SK-N-SH (cell line): ENCODE data around the gene PARP1. TPM values are rescaled to one million over a fixed set of nuclear protein-coding genes. Genes with fewer than 3 reads are reported as not detected.

Experiments used
- CTCF ChIA-PET: fragments of 300-600, 350-600 bp; formaldehyde crosslinking; extraction: SDS; loops from one replicate; lab custom pipeline; 2021; lab: Yijun Ruan, JAX
- POLR2A ChIA-PET: fragments of 350-600 bp; sonication (Branson Sonifier 250); formaldehyde crosslinking; extraction: SDS; loops from one replicate; lab custom pipeline; 2020; ENCODE audit warnings: antibody characterized with exemption, inconsistent platforms; lab: Yijun Ruan, JAX
- DNase-seq: peaks from one replicate; pipeline ENCODE4 v3.0.0; 2012
- H2AFZ ChIP-seq: fragments of 200-600 bp; sonication (generic); 2 replicates; pipeline ENCODE4 v1.8.1; 2016; ENCODE audit warnings: antibody characterized with exemption, mild to moderate bottlenecking, low read depth
- H3F3A ChIP-seq: fragments of 200-600 bp; sonication (generic); replicated peaks from 2 replicates; pipeline ENCODE3; 2016; ENCODE audit warnings: antibody characterized with exemption, mild to moderate bottlenecking; ENCODE audit not compliant: insufficient read depth
- H3K27ac ChIP-seq, 2 experiments: fragments of 200-500 bp in 1 of 2; fragments of 200-600 bp in 1 of 2; sonication (Bioruptor generic) in 1 of 2; sonication (generic), shearing (Covaris generic) in 1 of 2; 2 replicates each; pipeline versions ENCODE4 v1.5.1 to v1.6.1; 2014 to 2016; ENCODE audit warnings: low read depth in 2 of 2, inconsistent platforms in 1 of 2, low read length in 1 of 2, mild to moderate bottlenecking in 1 of 2, mixed read lengths in 1 of 2
- H3K27me3 ChIP-seq: fragments of 200-600 bp; sonication (generic), shearing (Covaris generic); 2 replicates; pipeline ENCODE4 v1.6.1; 2016; ENCODE audit warnings: mixed run types; ENCODE audit not compliant: insufficient read depth
- H3K36me3 ChIP-seq, 2 experiments: fragments of 200-500 bp in 1 of 2; fragments of 200-600 bp in 1 of 2; sonication (Bioruptor generic) in 1 of 2; sonication (generic) in 1 of 2; replicated peaks in 1 of 2; 2 replicates each; pipeline versions ENCODE3 to v1.5.1; 2014 to 2016; ENCODE audit warnings: low read length in 1 of 2, mild to moderate bottlenecking in 1 of 2; ENCODE audit not compliant: insufficient read depth in 2 of 2, control insufficient read depth in 1 of 2
- H3K4me1 ChIP-seq, 2 experiments: fragments of 200-500 bp in 1 of 2; fragments of 200-600 bp in 1 of 2; sonication (Bioruptor generic) in 1 of 2; sonication (generic), shearing (Covaris generic) in 1 of 2; 2 replicates each; pipeline versions ENCODE4 v1.5.1 to v1.6.1; 2014 to 2016; ENCODE audit warnings: low read depth in 1 of 2, low read length in 1 of 2, mixed run types in 1 of 2; ENCODE audit not compliant: insufficient read depth in 2 of 2, control insufficient read depth in 1 of 2
- H3K4me2 ChIP-seq: fragments of 200-600 bp; sonication (generic), shearing (Covaris generic); 2 replicates; pipeline ENCODE4 v1.6.1; 2017; ENCODE audit warnings: mixed run types
- H3K4me3 ChIP-seq, 2 experiments: fragments of 200-500 bp in 1 of 2; fragments of 200-600 bp in 1 of 2; sonication (Bioruptor generic) in 1 of 2; sonication (generic), shearing (Covaris generic) in 1 of 2; 2 replicates each; pipeline versions ENCODE4 v1.5.1 to v1.8.1; 2014 to 2016; ENCODE audit warnings: low read depth in 2 of 2, inconsistent platforms in 1 of 2, low read length in 1 of 2, mild to moderate bottlenecking in 1 of 2, mixed read lengths in 1 of 2, moderate library complexity in 1 of 2
- H3K79me2 ChIP-seq: fragments of 200-600 bp; sonication (generic); 2 replicates; pipeline ENCODE4 v1.8.1; 2017; ENCODE audit warnings: mild to moderate bottlenecking; ENCODE audit not compliant: insufficient read depth
- H3K9ac ChIP-seq: fragments of 200-600 bp; sonication (generic); 2 replicates; pipeline ENCODE4 v1.6.1; 2017; ENCODE audit warnings: mixed run types
- H3K9me2 ChIP-seq: fragments of 200-600 bp; sonication (generic); 2 replicates; pipeline ENCODE4 v1.6.1; 2017; ENCODE audit warnings: mixed run types
- H3K9me3 ChIP-seq: fragments of 200-600 bp; sonication (generic); 2 replicates; pipeline ENCODE4 v1.6.1; 2017; ENCODE audit warnings: mixed run types, mild to moderate bottlenecking, moderate library complexity
- H4K20me1 ChIP-seq: fragments of 200-600 bp; sonication (generic); 2 replicates; pipeline ENCODE4 v1.6.1; 2017; ENCODE audit warnings: mild to moderate bottlenecking, mixed run types; ENCODE audit not compliant: insufficient read depth
- FOXJ3 ChIP-seq: sonication (generic); formaldehyde crosslinking; IDR thresholded peaks from 2 replicates; pipeline ENCODE4 v1.5.1; 2020; ENCODE audit warnings: mild to moderate bottlenecking, missing genetic modification reagents
- TAF1 ChIP-seq: IDR thresholded peaks from 2 replicates; pipeline ENCODE4 v1.6.1; 2012; ENCODE audit warnings: low read depth, mild to moderate bottlenecking, low read length, moderate library complexity, borderline replicate concordance
- WGBS: methylation state at CpG from one replicate; pipeline ENCODE4 v1.1.6; 2017; ENCODE audit warnings: low lambda C conversion rate; 5-methylcytosine and 5-hydroxymethylcytosine counted together
- polyA plus RNA-seq, 3 experiments: library from polyadenylated mRNA; depleted of rRNA; stranded (reverse); fragments of >200 nt; gene quantifications; 2 replicates each; pipeline ENCODE4 v1.2.3, GENCODE V29; 2012

PARP1 gene
- polyA plus RNA-seq, 1 of the 3 experiments (the other 2 are of a cell fraction), result 239 TPM

DNA sequence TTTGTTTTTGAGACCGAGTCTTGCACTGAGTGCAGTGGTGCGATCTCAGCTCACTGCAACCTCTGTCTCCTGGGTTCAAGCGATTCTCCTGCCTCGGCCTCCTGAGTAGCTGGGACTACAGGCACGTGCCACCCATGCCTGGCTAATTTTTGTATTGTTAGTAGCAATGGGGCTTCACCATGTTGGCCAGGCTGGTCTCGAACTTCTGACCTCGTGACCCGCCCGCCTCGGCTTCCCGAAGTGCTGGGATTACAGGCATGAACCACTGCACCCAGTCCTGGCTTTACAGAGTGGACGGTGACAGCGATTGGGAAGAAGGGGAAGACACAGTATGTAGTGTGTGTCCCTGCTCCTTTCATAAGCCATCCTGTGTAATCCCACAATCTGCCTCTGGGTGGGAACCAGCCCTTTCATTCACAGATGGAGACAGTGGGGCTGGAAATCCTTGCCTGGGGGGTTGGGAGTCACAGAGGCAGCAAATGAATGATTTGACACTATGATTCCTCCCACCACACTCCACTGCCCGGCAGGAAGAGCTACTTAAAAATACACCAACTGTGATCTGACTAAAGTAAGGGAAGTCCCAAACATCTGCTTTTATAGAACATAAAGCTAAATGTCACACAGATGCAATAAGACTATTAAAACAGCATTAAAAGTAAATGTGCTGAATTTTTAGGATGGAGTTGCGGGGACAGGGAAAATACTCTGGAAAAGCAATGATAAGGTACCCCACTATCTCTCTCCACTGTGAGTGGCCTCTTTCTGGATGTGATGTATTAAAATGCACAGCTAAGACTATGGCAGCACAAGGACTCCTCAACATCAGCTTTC, 4.5 kb downstream of the PARP1 start (continued):
- no peak for TF ChIP-seq TAF1

GRCh38 chr1:226402739-226403165, 5.1 kb downstream of the PARP1 start:
- H3K4me3 ChIP-seq, result no peak overlapping the region
- CTCF ChIA-PET, result interaction anchor here (0.9 to 2.7 kb wide), 5 partner anchors 13 to 277 kb away, joined by 3 to 10 read pairs (median 4); no protein-coding TSS in a partner anchor
- H4K20me1 ChIP-seq, result peaks cover 41% of the 10 kb centered on the region
- H3K4me1 ChIP-seq, result peaks cover 21 to 29% of the 10 kb centered on the region in 2 experiments; a peak in 3 of 4 replicates
- no peak overlapping the region for H3K27ac ChIP-seq
- no peak overlapping the region for H3K9ac ChIP-seq
- 98% methylated on average over 4 of the region's 4 CpGs for WGBS
- H3F3A ChIP-seq, result peaks cover 5% of the 10 kb centered on the region
- no peak overlapping the region for H3K4me2 ChIP-seq
- no peaks in the 10 kb centered on the region for H3K9me2 ChIP-seq
- H3K9me3 ChIP-seq, result no peaks in the 10 kb centered on the region
- peaks cover 84% of the 10 kb centered on the region for H3K79me2 ChIP-seq
- H2AFZ ChIP-seq, result no peak overlapping the region
- peaks cover 16 to 24% of the 10 kb centered on the region in 2 experiments for H3K36me3 ChIP-seq
- POLR2A ChIA-PET, result no interaction called here
- no peak for TF ChIP-seq FOXJ3 (CRISPR knock-in tag)
- no peaks in the 10 kb centered on the region for H3K27me3 ChIP-seq
- DNase-seq, result no peak

DNA sequence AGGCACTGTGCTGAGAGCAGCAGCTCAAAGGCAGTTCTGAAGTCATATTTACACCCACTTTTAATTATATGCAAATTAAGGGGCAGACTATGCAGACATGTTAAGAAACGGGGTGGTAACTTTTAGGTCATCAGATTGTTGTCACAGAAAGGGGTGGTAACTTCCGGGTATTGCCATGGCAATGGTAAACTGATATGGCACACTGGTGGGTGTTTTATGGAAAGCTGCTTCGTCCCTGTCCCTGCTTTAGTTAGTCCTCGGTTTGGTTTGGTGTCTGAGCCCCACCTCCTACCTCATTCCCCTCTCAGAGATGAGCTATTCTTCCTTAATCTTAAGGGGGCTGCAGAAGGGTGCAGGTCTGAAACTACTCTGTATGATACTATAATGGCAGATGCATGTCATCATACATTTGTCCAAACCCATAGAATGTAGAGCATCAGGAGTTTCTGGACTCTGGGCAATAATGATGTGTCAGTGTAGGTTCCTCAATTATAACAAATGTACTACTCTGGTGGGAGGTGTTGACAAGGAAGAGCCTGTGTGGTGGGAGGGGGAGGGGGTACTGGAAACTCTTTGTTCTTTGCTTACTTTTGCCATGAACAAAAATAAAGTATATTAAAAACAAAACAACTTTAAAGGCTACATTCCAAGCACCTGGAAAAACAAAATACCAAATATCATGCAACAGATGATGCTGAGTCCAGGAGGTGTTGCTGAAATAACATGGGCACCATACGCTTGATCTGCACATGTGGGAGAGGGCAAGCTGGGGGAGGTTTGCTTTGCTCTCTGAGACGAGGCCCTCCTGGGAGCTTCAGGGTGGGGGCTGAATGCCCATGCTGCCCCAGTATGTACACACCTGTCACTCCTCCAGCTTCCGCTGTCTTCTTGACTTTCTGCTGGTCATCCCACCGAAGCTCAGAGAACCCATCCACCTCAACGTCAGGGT, 6.3 kb downstream of the PARP1 start:
- peaks cover 21 to 26% of the 10 kb centered on the region in 2 experiments; a peak in 3 of 4 replicates for H3K4me1 ChIP-seq
- H2AFZ ChIP-seq, result no peak overlapping the region
- H3K27ac ChIP-seq, result no peak overlapping the region
- WGBS, result 81% methylated on average over 9 of the region's 9 CpGs
- no peaks in the 10 kb centered on the region for H3K9me2 ChIP-seq
- no peak for TF ChIP-seq FOXJ3 (CRISPR knock-in tag)
- H3K36me3 ChIP-seq, result peaks cover 16 to 24% of the 10 kb centered on the region in 2 experiments
- DNase-seq, result no peak
- CTCF ChIA-PET, result interaction anchor here (1.3 to 1.6 kb wide), 2 partner anchors 10 to 35 kb away, joined by 3 to 4 read pairs; no protein-coding TSS in a partner anchor
- H3K27me3 ChIP-seq, result no peaks in the 10 kb centered on the region
- H4K20me1 ChIP-seq, result peaks cover 37% of the 10 kb centered on the region
- H3K9me3 ChIP-seq, result no peaks in the 10 kb centered on the region
- H3K9ac ChIP-seq, result no peak overlapping the region
- no peak overlapping the region for H3K4me2 ChIP-seq
- no peaks in the 10 kb centered on the region for H3F3A ChIP-seq
- H3K79me2 ChIP-seq, result peaks cover 84% of the 10 kb centered on the region
- H3K4me3 ChIP-seq, result no peak overlapping the region
- POLR2A ChIA-PET, result no interaction called here
